ENCODE data around the gene DNMT3B. TPM values are rescaled to one million over a fixed set of nuclear protein-coding genes. Genes with fewer than 3 reads are reported as not detected.

The DNMT3B gene
- total and polyA plus RNA-seq, 9 of the 15 experiments (the other 6 are each of a cell fraction or from before 2014, with no cell fraction given), result 9.3 to 74.8 (median 49.1) TPM

DNA sequence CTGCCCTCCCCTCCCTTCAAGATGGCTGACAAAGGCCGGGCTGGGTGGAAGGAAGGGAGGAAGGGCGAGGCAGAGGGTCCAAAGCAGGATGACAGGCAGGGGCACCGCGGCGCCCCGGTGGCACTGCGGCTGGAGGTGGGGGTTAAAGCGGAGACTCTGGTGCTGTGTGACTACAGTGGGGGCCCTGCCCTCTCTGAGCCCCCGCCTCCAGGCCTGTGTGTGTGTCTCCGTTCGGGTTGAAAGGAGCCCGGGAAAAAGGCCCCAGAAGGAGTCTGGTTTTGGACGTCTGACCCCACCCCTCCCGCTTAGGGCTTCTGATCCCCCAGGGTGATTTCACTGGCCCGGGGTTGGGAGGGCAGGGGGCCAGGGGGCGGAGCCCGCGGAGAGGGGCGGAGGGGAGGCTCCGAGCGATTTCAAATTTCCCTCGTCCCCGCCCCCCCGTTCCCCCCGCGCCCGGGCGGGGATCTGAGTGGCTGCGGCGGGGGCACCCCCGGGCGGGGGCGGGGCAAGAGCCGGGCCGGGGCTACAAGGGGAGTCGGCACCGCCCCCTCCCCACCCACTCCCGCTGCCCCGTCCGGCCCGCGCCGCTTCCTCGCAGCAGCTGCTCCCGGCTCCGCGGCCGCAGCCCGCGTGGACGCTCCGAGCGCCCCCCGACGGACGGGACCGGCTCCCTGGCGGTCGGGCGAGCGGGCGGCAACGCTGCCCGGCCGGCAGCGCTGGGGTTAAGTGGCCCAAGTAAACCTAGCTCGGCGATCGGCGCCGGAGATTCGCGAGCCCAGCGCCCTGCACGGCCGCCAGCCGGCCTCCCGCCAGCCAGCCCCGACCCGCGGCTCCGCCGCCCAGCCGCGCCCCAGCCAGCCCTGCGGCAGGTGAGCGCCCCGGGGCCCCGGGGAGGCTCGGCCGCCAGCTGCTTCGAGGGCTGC lies at the start of gene DNMT3B (continued):
- no peak for TF ChIP-seq GABPA (tag; conservative IDR thresholded peaks at IDR 0.05; ENCODE audit: low read depth)
- peak; percentile 48 for TF ChIP-seq DPF2 (IDR thresholded peaks at IDR 0.05)
- TF ChIP-seq ZBTB7A (IDR thresholded peaks at IDR 0.05; ENCODE audit: borderline replicate concordance, control insufficient read depth, low read depth, low read length), result peak; percentile 55; the same call in 1 of the 2 replicates
- TF ChIP-seq, protein P1, sequence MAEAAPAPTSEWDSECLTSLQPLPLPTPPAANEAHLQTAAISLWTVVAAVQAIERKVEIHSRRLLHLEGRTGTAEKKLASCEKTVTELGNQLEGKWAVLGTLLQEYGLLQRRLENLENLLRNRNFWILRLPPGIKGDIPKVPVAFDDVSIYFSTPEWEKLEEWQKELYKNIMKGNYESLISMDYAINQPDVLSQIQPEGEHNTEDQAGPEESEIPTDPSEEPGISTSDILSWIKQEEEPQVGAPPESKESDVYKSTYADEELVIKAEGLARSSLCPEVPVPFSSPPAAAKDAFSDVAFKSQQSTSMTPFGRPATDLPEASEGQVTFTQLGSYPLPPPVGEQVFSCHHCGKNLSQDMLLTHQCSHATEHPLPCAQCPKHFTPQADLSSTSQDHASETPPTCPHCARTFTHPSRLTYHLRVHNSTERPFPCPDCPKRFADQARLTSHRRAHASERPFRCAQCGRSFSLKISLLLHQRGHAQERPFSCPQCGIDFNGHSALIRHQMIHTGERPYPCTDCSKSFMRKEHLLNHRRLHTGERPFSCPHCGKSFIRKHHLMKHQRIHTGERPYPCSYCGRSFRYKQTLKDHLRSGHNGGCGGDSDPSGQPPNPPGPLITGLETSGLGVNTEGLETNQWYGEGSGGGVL (CRISPR knock-in tag; IDR thresholded peaks at IDR 0.05), result no peak
- TF ChIP-seq, protein P2, sequence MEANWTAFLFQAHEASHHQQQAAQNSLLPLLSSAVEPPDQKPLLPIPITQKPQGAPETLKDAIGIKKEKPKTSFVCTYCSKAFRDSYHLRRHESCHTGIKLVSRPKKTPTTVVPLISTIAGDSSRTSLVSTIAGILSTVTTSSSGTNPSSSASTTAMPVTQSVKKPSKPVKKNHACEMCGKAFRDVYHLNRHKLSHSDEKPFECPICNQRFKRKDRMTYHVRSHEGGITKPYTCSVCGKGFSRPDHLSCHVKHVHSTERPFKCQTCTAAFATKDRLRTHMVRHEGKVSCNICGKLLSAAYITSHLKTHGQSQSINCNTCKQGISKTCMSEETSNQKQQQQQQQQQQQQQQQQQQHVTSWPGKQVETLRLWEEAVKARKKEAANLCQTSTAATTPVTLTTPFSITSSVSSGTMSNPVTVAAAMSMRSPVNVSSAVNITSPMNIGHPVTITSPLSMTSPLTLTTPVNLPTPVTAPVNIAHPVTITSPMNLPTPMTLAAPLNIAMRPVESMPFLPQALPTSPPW (CRISPR knock-in tag; IDR thresholded peaks at IDR 0.05), result peak; percentile 100
- 0 out of 2 replicates have a peak, but pooled peaks have one; percentile 56 for TF ChIP-seq ERF (CRISPR knock-in tag; IDR thresholded peaks at IDR 0.05)
- peak; percentile 91 for TF ChIP-seq TBP (optimal IDR thresholded peaks at IDR 0.05; ENCODE audit: low read depth, low read length)
- TF ChIP-seq HMGN3 (IDR thresholded peaks at IDR 0.05; ENCODE audit: borderline replicate concordance, extremely low read depth, insufficient read length, low read depth, low read length), result no peak
- TF ChIP-seq SPI1 (IDR thresholded peaks at IDR 0.05; ENCODE audit: borderline replicate concordance, low read depth, low read length), result no peak
- TF ChIP-seq, protein P3, sequence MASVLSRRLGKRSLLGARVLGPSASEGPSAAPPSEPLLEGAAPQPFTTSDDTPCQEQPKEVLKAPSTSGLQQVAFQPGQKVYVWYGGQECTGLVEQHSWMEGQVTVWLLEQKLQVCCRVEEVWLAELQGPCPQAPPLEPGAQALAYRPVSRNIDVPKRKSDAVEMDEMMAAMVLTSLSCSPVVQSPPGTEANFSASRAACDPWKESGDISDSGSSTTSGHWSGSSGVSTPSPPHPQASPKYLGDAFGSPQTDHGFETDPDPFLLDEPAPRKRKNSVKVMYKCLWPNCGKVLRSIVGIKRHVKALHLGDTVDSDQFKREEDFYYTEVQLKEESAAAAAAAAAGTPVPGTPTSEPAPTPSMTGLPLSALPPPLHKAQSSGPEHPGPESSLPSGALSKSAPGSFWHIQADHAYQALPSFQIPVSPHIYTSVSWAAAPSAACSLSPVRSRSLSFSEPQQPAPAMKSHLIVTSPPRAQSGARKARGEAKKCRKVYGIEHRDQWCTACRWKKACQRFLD (CRISPR knock-in tag; IDR thresholded peaks at IDR 0.05), result peak; percentile 2; the same call in 1 of the 2 replicates
- no peak for TF ChIP-seq NEUROD1 (IDR thresholded peaks at IDR 0.05; ENCODE audit: borderline replicate concordance, low read depth, low read length, partially characterized antibody)
- TF ChIP-seq GTF2E2 (tag; IDR thresholded peaks at IDR 0.05), result peak; percentile 12; the same call in 1 of the 2 replicates
- TF ChIP-seq RB1 (IDR thresholded peaks at IDR 0.05; ENCODE audit: low read depth), result peak; percentile 96
- TF ChIP-seq, protein P4, sequence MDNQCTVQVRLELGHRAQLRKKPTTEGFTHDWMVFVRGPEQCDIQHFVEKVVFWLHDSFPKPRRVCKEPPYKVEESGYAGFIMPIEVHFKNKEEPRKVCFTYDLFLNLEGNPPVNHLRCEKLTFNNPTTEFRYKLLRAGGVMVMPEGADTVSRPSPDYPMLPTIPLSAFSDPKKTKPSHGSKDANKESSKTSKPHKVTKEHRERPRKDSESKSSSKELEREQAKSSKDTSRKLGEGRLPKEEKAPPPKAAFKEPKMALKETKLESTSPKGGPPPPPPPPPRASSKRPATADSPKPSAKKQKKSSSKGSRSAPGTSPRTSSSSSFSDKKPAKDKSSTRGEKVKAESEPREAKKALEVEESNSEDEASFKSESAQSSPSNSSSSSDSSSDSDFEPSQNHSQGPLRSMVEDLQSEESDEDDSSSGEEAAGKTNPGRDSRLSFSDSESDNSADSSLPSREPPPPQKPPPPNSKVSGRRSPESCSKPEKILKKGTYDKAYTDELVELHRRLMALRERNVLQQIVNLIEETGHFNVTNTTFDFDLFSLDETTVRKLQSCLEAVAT (IDR thresholded peaks at IDR 0.05), result peak in 1 of 2 experiments; percentile 55; a peak in 1 of 4 replicates
- no peak; a peak in 1 of 4 replicates for TF ChIP-seq TBL1XR1 (IDR thresholded peaks at IDR 0.05; ENCODE audit: low read length in 2 of 2)
- TF ChIP-seq U2AF1 (optimal IDR thresholded peaks at IDR 0.05; ENCODE audit: low read depth, low read length), result peak; percentile 39
- TF ChIP-seq HDAC3 (IDR thresholded peaks at IDR 0.05; ENCODE audit: borderline replicate concordance, partially characterized antibody), result no peak
- TF ChIP-seq, protein P5, sequence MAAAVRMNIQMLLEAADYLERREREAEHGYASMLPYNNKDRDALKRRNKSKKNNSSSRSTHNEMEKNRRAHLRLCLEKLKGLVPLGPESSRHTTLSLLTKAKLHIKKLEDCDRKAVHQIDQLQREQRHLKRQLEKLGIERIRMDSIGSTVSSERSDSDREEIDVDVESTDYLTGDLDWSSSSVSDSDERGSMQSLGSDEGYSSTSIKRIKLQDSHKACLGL (CRISPR knock-in tag; IDR thresholded peaks at IDR 0.05; ENCODE audit: borderline replicate concordance, poor library complexity, severe bottlenecking), result no peak
- TF ChIP-seq HIVEP1 (CRISPR knock-in tag; IDR thresholded peaks at IDR 0.05), result 0 out of 2 replicates have a peak, but pooled peaks have one; percentile 55

All from K562 (cell line).